SK-N-SH treated with all-trans-retinoic acid at 6 μM for 48 hours (cell line): ENCODE data around the gene CACNA1D.

Source experiments
- ATAC-seq: fragments of 200-7000 bp; cut with Tn5 transposase; 3 replicates; pipeline ENCODE4 v1.9.1; 2020; ENCODE audit warnings: mild to moderate bottlenecking, moderate library complexity
- ARNTL ChIP-seq: fragments of 450-650 bp; formaldehyde crosslinking; IDR thresholded peaks from 2 replicates; pipeline ENCODE4 v1.5.0; 2020; ENCODE audit warnings: low read depth, mild to moderate bottlenecking, moderate library complexity, borderline replicate concordance
- BACH2 ChIP-seq: fragments of 250-450 bp; sonication (Bioruptor Pico); IDR thresholded peaks from 2 replicates; pipeline ENCODE4 v1.9.0; 2021; ENCODE audit warnings: mild to moderate bottlenecking, borderline replicate concordance
- CREB5 ChIP-seq: fragments of 250-450 bp; sonication (Bioruptor Pico); IDR thresholded peaks from 2 replicates; pipeline ENCODE4 v1.5.1; 2020; ENCODE audit warnings: low read depth, mild to moderate bottlenecking, moderate library complexity
- CSDC2 ChIP-seq: fragments of 250-450 bp; sonication (Bioruptor Pico); IDR thresholded peaks from 2 replicates; pipeline ENCODE4 v1.5.0; 2020; ENCODE audit warnings: mild to moderate bottlenecking, moderate library complexity
- CSRNP3 ChIP-seq: fragments of 250-450 bp; sonication (Bioruptor Pico); IDR thresholded peaks from 2 replicates; pipeline ENCODE4 v1.5.1; 2021; ENCODE audit warnings: mild to moderate bottlenecking, moderate library complexity
- ESRRG ChIP-seq: fragments of 250-450 bp; sonication (Bioruptor Pico); IDR thresholded peaks from 2 replicates; pipeline ENCODE4 v1.6.1; 2021; ENCODE audit warnings: mild to moderate bottlenecking
- OSR1 ChIP-seq: fragments of 250-450 bp; sonication (Bioruptor Pico); IDR thresholded peaks from 2 replicates; pipeline ENCODE4 v1.8.0; 2022; ENCODE audit warnings: moderate library complexity, mild to moderate bottlenecking, inconsistent platforms
- PATZ1 ChIP-seq: fragments of 250-450 bp; sonication (Bioruptor Pico); IDR thresholded peaks from 2 replicates; pipeline ENCODE4 v1.8.0; 2020; ENCODE audit warnings: mild to moderate bottlenecking, moderate library complexity, borderline replicate concordance
- PPARA ChIP-seq: fragments of 250-450 bp; sonication (Bioruptor Pico); IDR thresholded peaks from 2 replicates; pipeline ENCODE4 v1.5.0; 2020; ENCODE audit warnings: mild to moderate bottlenecking, borderline replicate concordance
- RARB ChIP-seq: fragments of 250-450 bp; sonication (Bioruptor Pico); IDR thresholded peaks from 2 replicates; pipeline ENCODE4 v1.8.0; 2021; ENCODE audit warnings: mild to moderate bottlenecking, moderate library complexity
- SNAI2 ChIP-seq: fragments of 250-450 bp; sonication (Bioruptor Pico); IDR thresholded peaks from 2 replicates; pipeline ENCODE4 v1.5.0; 2020; ENCODE audit warnings: mild to moderate bottlenecking, moderate library complexity
- TCF4 ChIP-seq: fragments of 250-450 bp; sonication (Bioruptor Pico); IDR thresholded peaks from 2 replicates; pipeline ENCODE4 v1.8.0; 2021; ENCODE audit warnings: mild to moderate bottlenecking, moderate library complexity, borderline replicate concordance
- TOX ChIP-seq: fragments of 250-450 bp; sonication (Bioruptor Pico); IDR thresholded peaks from 2 replicates; pipeline ENCODE4 v1.8.0; 2021; ENCODE audit warnings: mild to moderate bottlenecking, moderate library complexity, borderline replicate concordance
- ZFP30 ChIP-seq: fragments of 450-650 bp; formaldehyde crosslinking; IDR thresholded peaks from 2 replicates; pipeline ENCODE4 v1.5.0; 2022; ENCODE audit warnings: mild to moderate bottlenecking, moderate library complexity
- ZNF565 ChIP-seq: fragments of 450-650 bp; formaldehyde crosslinking; conservative IDR thresholded peaks from 2 replicates; pipeline ENCODE4 v1.5.0; 2020; ENCODE audit warnings: low read depth, mild to moderate bottlenecking, moderate library complexity
- TF ChIP-seq, protein P1 (sequence below): fragments of 250-450 bp; sonication (Bioruptor Pico); IDR thresholded peaks from 2 replicates; pipeline ENCODE4 v1.8.0; 2021; ENCODE audit warnings: low read depth, mild to moderate bottlenecking, moderate library complexity, borderline replicate concordance
- TF ChIP-seq, protein P2 (sequence below): fragments of 250-450 bp; sonication (Bioruptor Pico); IDR thresholded peaks from 2 replicates; pipeline ENCODE4 v1.5.0; 2020; ENCODE audit warnings: mild to moderate bottlenecking, moderate library complexity

CACNA1D gene

GRCh38 chr3:53690521-53690920 is 196.1 kb downstream of the CACNA1D start:
- no peak for TF ChIP-seq BACH2 (CRISPR knock-in tag)
- no peak for TF ChIP-seq CREB5 (CRISPR knock-in tag)
- no peak for TF ChIP-seq OSR1 (CRISPR knock-in tag)
- TF ChIP-seq PPARA, result no peak
- TF ChIP-seq CSDC2 (CRISPR knock-in tag), result no peak
- TF ChIP-seq RARB, result no peak
- TF ChIP-seq ARNTL (CRISPR knock-in tag), result no peak
- no peak for ATAC-seq

DNA sequence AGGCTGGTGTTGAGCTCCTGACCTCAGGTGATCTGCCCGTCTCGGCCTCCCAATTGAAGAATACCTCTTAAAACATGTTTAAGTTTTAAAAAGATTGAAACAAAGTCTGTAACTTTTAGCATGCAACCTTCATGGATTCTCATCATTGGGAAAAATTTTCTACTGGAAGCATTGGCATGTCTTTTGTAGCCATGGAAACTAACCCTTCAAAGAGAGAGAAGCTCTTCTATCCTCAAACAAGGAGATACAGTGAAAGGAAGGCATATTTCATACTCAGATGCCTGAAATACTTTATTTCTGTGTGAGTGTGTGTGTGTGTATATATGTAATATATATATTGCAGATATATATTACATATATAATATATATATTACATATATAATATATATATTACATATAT is 196.9 kb downstream of the CACNA1D start:
- no peak for ATAC-seq
- TF ChIP-seq CREB5 (CRISPR knock-in tag) (no peak), PATZ1 (CRISPR knock-in tag) (no peak), SNAI2 (CRISPR knock-in tag) (no peak), RARB (no peak), OSR1 (CRISPR knock-in tag) (no peak), ZFP30 (CRISPR knock-in tag) (no peak), CSRNP3 (CRISPR knock-in tag) (no peak), TOX (CRISPR knock-in tag) (no peak)
- TF ChIP-seq, protein P1, sequence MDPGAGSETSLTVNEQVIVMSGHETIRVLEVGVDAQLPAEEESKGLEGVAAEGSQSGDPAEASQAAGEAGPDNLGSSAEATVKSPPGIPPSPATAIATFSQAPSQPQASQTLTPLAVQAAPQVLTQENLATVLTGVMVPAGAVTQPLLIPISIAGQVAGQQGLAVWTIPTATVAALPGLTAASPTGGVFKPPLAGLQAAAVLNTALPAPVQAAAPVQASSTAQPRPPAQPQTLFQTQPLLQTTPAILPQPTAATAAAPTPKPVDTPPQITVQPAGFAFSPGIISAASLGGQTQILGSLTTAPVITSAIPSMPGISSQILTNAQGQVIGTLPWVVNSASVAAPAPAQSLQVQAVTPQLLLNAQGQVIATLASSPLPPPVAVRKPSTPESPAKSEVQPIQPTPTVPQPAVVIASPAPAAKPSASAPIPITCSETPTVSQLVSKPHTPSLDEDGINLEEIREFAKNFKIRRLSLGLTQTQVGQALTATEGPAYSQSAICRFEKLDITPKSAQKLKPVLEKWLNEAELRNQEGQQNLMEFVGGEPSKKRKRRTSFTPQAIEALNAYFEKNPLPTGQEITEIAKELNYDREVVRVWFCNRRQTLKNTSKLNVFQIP, result no peak

DNA sequence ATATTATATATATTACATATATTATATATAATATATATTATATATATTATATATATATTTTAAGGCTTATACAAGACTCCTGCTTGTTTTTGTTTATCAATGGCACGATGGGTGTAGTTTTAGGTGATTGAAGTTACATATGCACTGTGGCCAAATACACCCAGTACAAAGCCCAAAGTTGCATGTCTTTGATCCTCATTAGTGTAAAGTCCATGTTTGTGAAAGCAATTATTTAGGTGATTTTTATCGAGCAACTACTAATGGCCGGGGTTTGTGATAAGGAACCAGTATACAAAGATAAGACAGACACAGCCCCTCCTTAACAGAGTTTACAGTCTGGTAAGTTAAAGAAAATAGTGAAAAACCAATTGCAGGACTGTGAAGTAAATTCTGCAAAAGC is 197.5 kb downstream of the CACNA1D start:
- TF ChIP-seq ZNF565 (CRISPR knock-in tag) (no peak), TCF4 (CRISPR knock-in tag) (no peak), OSR1 (CRISPR knock-in tag) (no peak), PATZ1 (CRISPR knock-in tag) (no peak), CREB5 (CRISPR knock-in tag) (no peak), ESRRG (CRISPR knock-in tag) (no peak), TOX (CRISPR knock-in tag) (no peak), RARB (no peak), ARNTL (CRISPR knock-in tag) (no peak)
- TF ChIP-seq, protein P2, sequence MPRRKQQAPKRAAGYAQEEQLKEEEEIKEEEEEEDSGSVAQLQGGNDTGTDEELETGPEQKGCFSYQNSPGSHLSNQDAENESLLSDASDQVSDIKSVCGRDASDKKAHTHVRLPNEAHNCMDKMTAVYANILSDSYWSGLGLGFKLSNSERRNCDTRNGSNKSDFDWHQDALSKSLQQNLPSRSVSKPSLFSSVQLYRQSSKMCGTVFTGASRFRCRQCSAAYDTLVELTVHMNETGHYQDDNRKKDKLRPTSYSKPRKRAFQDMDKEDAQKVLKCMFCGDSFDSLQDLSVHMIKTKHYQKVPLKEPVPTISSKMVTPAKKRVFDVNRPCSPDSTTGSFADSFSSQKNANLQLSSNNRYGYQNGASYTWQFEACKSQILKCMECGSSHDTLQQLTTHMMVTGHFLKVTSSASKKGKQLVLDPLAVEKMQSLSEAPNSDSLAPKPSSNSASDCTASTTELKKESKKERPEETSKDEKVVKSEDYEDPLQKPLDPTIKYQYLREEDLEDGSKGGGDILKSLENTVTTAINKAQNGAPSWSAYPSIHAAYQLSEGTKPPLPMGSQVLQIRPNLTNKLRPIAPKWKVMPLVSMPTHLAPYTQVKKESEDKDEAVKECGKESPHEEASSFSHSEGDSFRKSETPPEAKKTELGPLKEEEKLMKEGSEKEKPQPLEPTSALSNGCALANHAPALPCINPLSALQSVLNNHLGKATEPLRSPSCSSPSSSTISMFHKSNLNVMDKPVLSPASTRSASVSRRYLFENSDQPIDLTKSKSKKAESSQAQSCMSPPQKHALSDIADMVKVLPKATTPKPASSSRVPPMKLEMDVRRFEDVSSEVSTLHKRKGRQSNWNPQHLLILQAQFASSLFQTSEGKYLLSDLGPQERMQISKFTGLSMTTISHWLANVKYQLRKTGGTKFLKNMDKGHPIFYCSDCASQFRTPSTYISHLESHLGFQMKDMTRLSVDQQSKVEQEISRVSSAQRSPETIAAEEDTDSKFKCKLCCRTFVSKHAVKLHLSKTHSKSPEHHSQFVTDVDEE (CRISPR knock-in tag), result no peak
- ATAC-seq, result no peak
